ENCODE data around the gene GPR108. TPM values are rescaled to one million over a fixed set of nuclear protein-coding genes. Genes with fewer than 3 reads are reported as not detected.

Gene GPR108
- total RNA-seq, 1 donor: 43.9 TPM

GRCh38 chr19:6735181-6735911, 2.0 kb downstream of the GPR108 start:
- no peaks in the 10 kb centered on the region for H3K27me3 ChIP-seq (ENCODE audit: insufficient read depth, low read length)
- H3K4me1 ChIP-seq (ENCODE audit: insufficient read depth, low read length): peaks cover 41% of the 10 kb centered on the region
- H3K9me3 ChIP-seq (ENCODE audit: low read depth, low read length): no peaks in the 10 kb centered on the region
- no peak overlapping the region for H3K4me3 ChIP-seq (ENCODE audit: low read length)

- Histone ChIP-seq H3K4me3 (ENCODE audit: low read length) (no peak overlapping the region), H3K9me3 (ENCODE audit: low read depth, low read length) (no peaks in the 10 kb centered on the region), H3K4me1 (ENCODE audit: insufficient read depth, low read length) (peaks cover 41% of the 10 kb centered on the region), H3K27me3 (ENCODE audit: insufficient read depth, low read length) (no peaks in the 10 kb centered on the region)
Measured at GRCh38 chr19:6734096-6734696, 3.2 kb downstream of the GPR108 start.

- Histone ChIP-seq H3K9me3 (ENCODE audit: low read depth, low read length) (no peaks in the 10 kb centered on the region), H3K4me3 (ENCODE audit: low read length) (no peak overlapping the region), H3K27me3 (ENCODE audit: insufficient read depth, low read length) (no peaks in the 10 kb centered on the region), H3K4me1 (ENCODE audit: insufficient read depth, low read length) (peaks cover 41% of the 10 kb centered on the region)
Measured at GRCh38 chr19:6733338-6734095, 3.9 kb downstream of the GPR108 start.

GRCh38 chr19:6732803-6733337, 4.5 kb downstream of the GPR108 start:
- peaks cover 41% of the 10 kb centered on the region for H3K4me1 ChIP-seq (ENCODE audit: insufficient read depth, low read length)
- H3K4me3 ChIP-seq (ENCODE audit: low read length): no peak overlapping the region
- no peaks in the 10 kb centered on the region for H3K9me3 ChIP-seq (ENCODE audit: low read depth, low read length)
- H3K27me3 ChIP-seq (ENCODE audit: insufficient read depth, low read length): no peaks in the 10 kb centered on the region

GRCh38 chr19:6731822-6732221, 5.6 kb downstream of the GPR108 start:
- Histone ChIP-seq H3K9me3 (ENCODE audit: low read depth, low read length) (no peaks in the 10 kb centered on the region), H3K4me1 (ENCODE audit: insufficient read depth, low read length) (peaks cover 42% of the 10 kb centered on the region), H3K27me3 (ENCODE audit: insufficient read depth, low read length) (no peaks in the 10 kb centered on the region), H3K4me3 (ENCODE audit: low read length) (no peak overlapping the region)

- H3K4me3 ChIP-seq (ENCODE audit: low read length): no peak overlapping the region
- peaks cover 35% of the 10 kb centered on the region for H3K4me1 ChIP-seq (ENCODE audit: insufficient read depth, low read length)
- H3K27me3 ChIP-seq (ENCODE audit: insufficient read depth, low read length): no peaks in the 10 kb centered on the region
- H3K9me3 ChIP-seq (ENCODE audit: low read depth, low read length): no peaks in the 10 kb centered on the region
Measured at GRCh38 chr19:6730941-6731670, 6.3 kb downstream of the GPR108 start.

- H3K9me3 ChIP-seq (ENCODE audit: low read depth, low read length): no peaks in the 10 kb centered on the region
- peaks cover 29% of the 10 kb centered on the region for H3K4me1 ChIP-seq (ENCODE audit: insufficient read depth, low read length)
- H3K27me3 ChIP-seq (ENCODE audit: insufficient read depth, low read length): no peaks in the 10 kb centered on the region
- no peak overlapping the region for H3K4me3 ChIP-seq (ENCODE audit: low read length)
Measured at GRCh38 chr19:6730153-6730804, 7.1 kb downstream of the GPR108 start.

- Histone ChIP-seq H3K27me3 (ENCODE audit: insufficient read depth, low read length) (no peaks in the 10 kb centered on the region), H3K4me3 (ENCODE audit: low read length) (no peak overlapping the region), H3K4me1 (ENCODE audit: insufficient read depth, low read length) (peaks cover 34% of the 10 kb centered on the region), H3K9me3 (ENCODE audit: low read depth, low read length) (no peaks in the 10 kb centered on the region)
Measured at GRCh38 chr19:6729573-6730152, 7.7 kb downstream of the GPR108 start.

- peaks cover 47% of the 10 kb centered on the region for H3K4me1 ChIP-seq (ENCODE audit: insufficient read depth, low read length)
- H3K9me3 ChIP-seq (ENCODE audit: low read depth, low read length): no peaks in the 10 kb centered on the region
- H3K4me3 ChIP-seq (ENCODE audit: low read length): no peak overlapping the region
- no peaks in the 10 kb centered on the region for H3K27me3 ChIP-seq (ENCODE audit: insufficient read depth, low read length)
Measured at GRCh38 chr19:6728346-6728745, 9.0 kb downstream of the GPR108 start.

- no peak overlapping the region for H3K4me3 ChIP-seq (ENCODE audit: low read length)
- peaks cover 74% of the 10 kb centered on the region for H3K4me1 ChIP-seq (ENCODE audit: insufficient read depth, low read length)
- H3K27me3 ChIP-seq (ENCODE audit: insufficient read depth, low read length): no peaks in the 10 kb centered on the region
- no peaks in the 10 kb centered on the region for H3K9me3 ChIP-seq (ENCODE audit: low read depth, low read length)
Measured at GRCh38 chr19:6725513-6726231, 11.7 kb downstream of the GPR108 start.

- peaks cover 80% of the 10 kb centered on the region for H3K4me1 ChIP-seq (ENCODE audit: insufficient read depth, low read length)
- H3K9me3 ChIP-seq (ENCODE audit: low read depth, low read length): no peaks in the 10 kb centered on the region
- H3K4me3 ChIP-seq (ENCODE audit: low read length): no peak overlapping the region
- H3K27me3 ChIP-seq (ENCODE audit: insufficient read depth, low read length): no peaks in the 10 kb centered on the region
Measured at GRCh38 chr19:6724631-6725492, 12.5 kb downstream of the GPR108 start.

GRCh38 chr19:6723738-6724137, 13.6 kb downstream of the GPR108 start:
- H3K27me3 ChIP-seq (ENCODE audit: insufficient read depth, low read length): no peaks in the 10 kb centered on the region
- H3K4me1 ChIP-seq (ENCODE audit: insufficient read depth, low read length): peaks cover 69% of the 10 kb centered on the region
- no peak overlapping the region for H3K4me3 ChIP-seq (ENCODE audit: low read length)
- no peaks in the 10 kb centered on the region for H3K9me3 ChIP-seq (ENCODE audit: low read depth, low read length)

GRCh38 chr19:6723108-6723618, 14.2 kb downstream of the GPR108 start:
- H3K27me3 ChIP-seq (ENCODE audit: insufficient read depth, low read length): no peaks in the 10 kb centered on the region
- H3K4me3 ChIP-seq (ENCODE audit: low read length): no peak overlapping the region

More at GRCh38 chr19:6723108-6723618, 14.2 kb downstream of the GPR108 start:
- no peaks in the 10 kb centered on the region for H3K9me3 ChIP-seq (ENCODE audit: low read depth, low read length)
- H3K4me1 ChIP-seq (ENCODE audit: insufficient read depth, low read length): peaks cover 64% of the 10 kb centered on the region

Data from mononuclear cell (primary cell).